HG02885 (cell line): ENCODE data around the gene ADNP2.

ENCODE experiments used
- ATAC-seq: cut with Tn5 transposase; IDR thresholded peaks from one replicate; pipeline ENCODE4 v1.9.1; 2021; ENCODE audit warnings: mild to moderate bottlenecking; ENCODE audit not compliant: unreplicated experiment, poor library complexity

The ADNP2 gene

GRCh38 chr18:80168346-80168745 is 59.3 kb downstream of the ADNP2 start:
- no peak for ATAC-seq

- ATAC-seq = no peak
These were observed 59.9 kb downstream of the ADNP2 start for GRCh38 chr18:80168982-80169381.

GRCh38 chr18:80169607-80170006 is 60.5 kb downstream of the ADNP2 start:
- no peak for ATAC-seq

- no peak for ATAC-seq
These were observed 61.5 kb downstream of the ADNP2 start for GRCh38 chr18:80170395-80171053.

GRCh38 chr18:80171054-80171872 is 62.2 kb downstream of the ADNP2 start:
- peak; percentile 49 for ATAC-seq

GRCh38 chr18:80172056-80172455 is 63.0 kb downstream of the ADNP2 start:
- ATAC-seq = no peak

GRCh38 chr18:80173060-80173459 is 64.0 kb downstream of the ADNP2 start:
- ATAC-seq = no peak

GRCh38 chr18:80175451-80176204 is 66.6 kb downstream of the ADNP2 start:
- no peak for ATAC-seq

GRCh38 chr18:80176334-80177073 is 67.4 kb downstream of the ADNP2 start:
- no peak for ATAC-seq

GRCh38 chr18:80177128-80177527 is 68.1 kb downstream of the ADNP2 start:
- no peak for ATAC-seq

GRCh38 chr18:80178935-80179818 is 70.1 kb downstream of the ADNP2 start:
- ATAC-seq = no peak

- ATAC-seq = peak; percentile 55
These were observed 70.9 kb downstream of the ADNP2 start for GRCh38 chr18:80179857-80180558.

- ATAC-seq = no peak
These were observed 71.9 kb downstream of the ADNP2 start for GRCh38 chr18:80180778-80181564.

- ATAC-seq = no peak
These were observed 72.8 kb downstream of the ADNP2 start for GRCh38 chr18:80181642-80182461.

- ATAC-seq = no peak
These were observed 73.8 kb downstream of the ADNP2 start for GRCh38 chr18:80182855-80183254.

GRCh38 chr18:80183273-80184050 is 74.4 kb downstream of the ADNP2 start:
- ATAC-seq = no peak
